Smooth muscle cell (in vitro differentiated cells): ENCODE measurements around the gene CDC42EP3. TPM values are rescaled to one million over a fixed set of nuclear protein-coding genes. Genes with fewer than 3 reads are reported as not detected.

Experiments
- DNase-seq: peaks from one replicate; lab custom pipeline; 2025; ENCODE audit not compliant: unreplicated experiment; lab: John Stamatoyannopoulos, UW
- H2AFZ ChIP-seq: fragments of 200-600 bp; sonication (generic); 2 replicates; pipeline ENCODE4 v1.6.0; 2016; ENCODE audit warnings: antibody characterized with exemption, low read depth, mild to moderate bottlenecking
- H3F3A ChIP-seq: fragments of 200-600 bp; sonication (generic); 2 replicates; pipeline ENCODE4 v1.6.0; 2017; ENCODE audit warnings: antibody characterized with exemption, low read depth
- H3K27ac ChIP-seq: fragments of 200-600 bp; sonication (generic); 2 replicates; pipeline ENCODE4 v1.5.1; 2016; ENCODE audit warnings: low read depth, mild to moderate bottlenecking
- H3K27me3 ChIP-seq: fragments of 200-600 bp; sonication (generic); 2 replicates; pipeline ENCODE4 v1.6.1; 2016; ENCODE audit warnings: low read depth, mild to moderate bottlenecking
- H3K36me3 ChIP-seq: fragments of 200-600 bp; sonication (generic); 2 replicates; pipeline ENCODE4 v1.5.1; 2016; ENCODE audit warnings: low read depth
- H3K4me1 ChIP-seq: fragments of 200-600 bp; sonication (generic); 2 replicates; pipeline ENCODE4 v1.5.1; 2016; ENCODE audit warnings: low read depth
- H3K4me2 ChIP-seq: fragments of 200-600 bp; sonication (generic); 2 replicates; pipeline ENCODE4 v1.6.0; 2016; ENCODE audit warnings: mild to moderate bottlenecking
- H3K4me3 ChIP-seq: fragments of 200-600 bp; sonication (generic); 2 replicates; pipeline ENCODE4 v1.5.1; 2016; ENCODE audit warnings: mild to moderate bottlenecking
- H3K79me2 ChIP-seq: fragments of 200-600 bp; sonication (generic); 2 replicates; pipeline ENCODE4 v1.6.0; 2016; ENCODE audit warnings: low read depth, mild to moderate bottlenecking
- H3K9ac ChIP-seq: fragments of 200-600 bp; sonication (generic); 2 replicates; pipeline ENCODE4 v1.6.0; 2016; ENCODE audit warnings: low read depth
- H3K9me3 ChIP-seq: fragments of 200-600 bp; sonication (generic); replicated peaks from 2 replicates; pipeline ENCODE4 v1.5.1; 2016; ENCODE audit warnings: low read depth
- H4K20me1 ChIP-seq: fragments of 200-600 bp; sonication (generic); 2 replicates; pipeline ENCODE4 v1.6.0; 2016; ENCODE audit warnings: low read depth
- CTCF ChIP-seq: fragments of 200-600 bp; sonication (generic); IDR thresholded peaks from 2 replicates; pipeline ENCODE4 v1.5.1; 2017; ENCODE audit warnings: borderline replicate concordance, mild to moderate bottlenecking, antibody characterized with exemption; ENCODE audit not compliant: insufficient read depth, poor library complexity, severe bottlenecking
- WGBS: methylation state at CpG from one replicate; pipeline ENCODE4 v1.1.7; 2016; ENCODE audit warnings: low lambda C conversion rate; 5-methylcytosine and 5-hydroxymethylcytosine counted together
- polyA plus RNA-seq: library from polyadenylated mRNA; unstranded; fragments of >200 nt; fragmentation: Nextera tagmentation; extraction: Ambion mirVana; gene quantifications from 2 replicates; pipeline ENCODE4 v1.2.1, GENCODE V29; 2016
- total RNA-seq: library from RNA; depleted of rRNA; stranded (reverse); fragments of >200 nt; gene quantifications from 2 replicates; pipeline ENCODE4 v1.2.3, GENCODE V29; 2014

CDC42EP3 gene
- total and polyA plus RNA-seq, 2 experiments from 2014 or later, result 40.0 to 51.1 TPM

- Histone ChIP-seq H2AFZ (no peak overlapping the region), H3K9me3 (no peaks in the 10 kb centered on the region), H3F3A (peaks cover 6% of the 10 kb centered on the region), H3K27me3 (no peaks in the 10 kb centered on the region), H3K27ac (no peak overlapping the region), H3K4me1 (peaks cover 27% of the 10 kb centered on the region), H3K4me3 (peak overlapping the region; percentile 82), H3K4me2 (peak overlapping the region; percentile 96), H4K20me1 (peaks cover 67% of the 10 kb centered on the region), H3K79me2 (peaks cover 69% of the 10 kb centered on the region), H3K36me3 (no peaks in the 10 kb centered on the region), H3K9ac (no peak overlapping the region)
- no peak for DNase-seq
- WGBS, result 67% methylated on average over 3 of the region's 3 CpGs
- no peak for TF ChIP-seq CTCF
Measured at GRCh38 chr2:37669446-37669845, 2.0 kb downstream of the CDC42EP3 start.

DNA sequence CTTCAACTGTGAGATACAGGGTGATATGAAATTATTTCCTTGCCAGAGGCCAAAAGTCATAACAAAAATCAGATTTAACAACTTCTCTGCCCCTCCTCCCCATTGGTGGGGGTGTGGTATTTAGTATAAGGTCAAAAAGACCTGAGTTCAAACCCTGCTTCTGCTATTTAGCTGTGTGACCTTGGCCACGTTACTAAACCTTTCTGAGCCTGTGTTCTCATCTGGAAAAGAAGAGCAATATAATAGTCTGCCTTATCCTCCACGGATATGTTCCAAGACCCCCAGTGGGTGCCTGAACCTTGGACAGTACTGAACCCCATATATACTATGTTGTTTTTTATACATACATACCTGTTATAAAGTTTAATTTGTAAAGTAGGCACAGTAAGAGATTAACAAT is 3.7 kb downstream of the CDC42EP3 start:
- no peak overlapping the region for H3K9ac ChIP-seq
- no peaks in the 10 kb centered on the region for H3K36me3 ChIP-seq
- 98% methylated on average over 2 of the region's 2 CpGs for WGBS
- H3K4me2 ChIP-seq, result peak overlapping the region; percentile 96
- peak overlapping the region; percentile 82 for H3K4me3 ChIP-seq
- no peak for DNase-seq
- H3K9me3 ChIP-seq, result no peaks in the 10 kb centered on the region
- TF ChIP-seq CTCF, result no peak
- no peak overlapping the region for H2AFZ ChIP-seq
- peaks cover 3% of the 10 kb centered on the region for H3F3A ChIP-seq
- H3K27ac ChIP-seq, result no peak overlapping the region
- H3K4me1 ChIP-seq, result peaks cover 23% of the 10 kb centered on the region
- H3K27me3 ChIP-seq, result no peaks in the 10 kb centered on the region
- peaks cover 83% of the 10 kb centered on the region for H3K79me2 ChIP-seq
- peaks cover 85% of the 10 kb centered on the region for H4K20me1 ChIP-seq

DNA sequence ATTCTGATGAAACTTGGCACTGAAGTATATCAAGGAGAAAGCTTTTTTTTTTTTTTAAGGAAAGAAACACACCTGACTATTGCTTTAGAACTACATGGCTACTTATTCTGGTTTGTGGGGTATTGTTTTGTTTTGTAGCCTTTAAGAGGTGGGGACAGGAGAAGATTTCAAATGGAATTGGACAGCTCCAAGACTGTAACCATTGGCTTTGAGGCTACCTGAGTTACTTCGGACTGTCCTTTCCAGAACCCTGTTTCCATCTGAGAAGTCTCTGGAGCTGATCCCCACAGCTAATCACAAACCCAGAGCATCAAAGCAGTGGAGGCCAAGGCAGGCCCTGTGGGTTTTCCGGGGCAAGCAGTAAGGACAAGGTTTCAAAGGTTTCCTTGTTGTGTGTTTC is 4.7 kb downstream of the CDC42EP3 start:
- no peak for DNase-seq
- 76% methylated on average over 2 of the region's 2 CpGs for WGBS
- H3K9ac ChIP-seq, result no peak overlapping the region
- no peaks in the 10 kb centered on the region for H3K9me3 ChIP-seq
- no peak for TF ChIP-seq CTCF
- no peak overlapping the region for H2AFZ ChIP-seq
- no peaks in the 10 kb centered on the region for H3F3A ChIP-seq
- no peak overlapping the region for H3K4me3 ChIP-seq
- H4K20me1 ChIP-seq, result peaks cover 94% of the 10 kb centered on the region
- no peak overlapping the region for H3K27ac ChIP-seq
- H3K4me2 ChIP-seq, result peak overlapping the region; percentile 66
- no peaks in the 10 kb centered on the region for H3K36me3 ChIP-seq
- H3K79me2 ChIP-seq, result peaks cover 91% of the 10 kb centered on the region
- peaks cover 22% of the 10 kb centered on the region for H3K4me1 ChIP-seq
- no peaks in the 10 kb centered on the region for H3K27me3 ChIP-seq

GRCh38 chr2:37665604-37666362 is 5.7 kb downstream of the CDC42EP3 start:
- Histone ChIP-seq H3K27ac (peak overlapping the region; percentile 33), H3K79me2 (peaks cover 95% of the 10 kb centered on the region), H3K4me1 (peaks cover 22% of the 10 kb centered on the region), H3K36me3 (no peaks in the 10 kb centered on the region), H3K9me3 (no peaks in the 10 kb centered on the region), H3F3A (no peaks in the 10 kb centered on the region), H3K4me2 (peak overlapping the region; percentile 66), H3K27me3 (no peaks in the 10 kb centered on the region), H4K20me1 (peaks cover 99% of the 10 kb centered on the region), H2AFZ (no peak overlapping the region), H3K9ac (no peak overlapping the region), H3K4me3 (no peak overlapping the region)
- 46% methylated on average over 11 of the region's 11 CpGs for WGBS
- no peak for TF ChIP-seq CTCF
- no peak for DNase-seq
